ENCODE measurements around the gene CA6. TPM values are rescaled to one million over a fixed set of nuclear protein-coding genes. Genes with fewer than 3 reads are reported as not detected.
"Not testable (repeated sequence)": the region's sequence is repeated elsewhere in the genome, so short reads cannot be mapped to it uniquely, and the experiment has no call there.

Gene CA6
- total RNA-seq, 1 donor from 2014 or later = not detected

DNA sequence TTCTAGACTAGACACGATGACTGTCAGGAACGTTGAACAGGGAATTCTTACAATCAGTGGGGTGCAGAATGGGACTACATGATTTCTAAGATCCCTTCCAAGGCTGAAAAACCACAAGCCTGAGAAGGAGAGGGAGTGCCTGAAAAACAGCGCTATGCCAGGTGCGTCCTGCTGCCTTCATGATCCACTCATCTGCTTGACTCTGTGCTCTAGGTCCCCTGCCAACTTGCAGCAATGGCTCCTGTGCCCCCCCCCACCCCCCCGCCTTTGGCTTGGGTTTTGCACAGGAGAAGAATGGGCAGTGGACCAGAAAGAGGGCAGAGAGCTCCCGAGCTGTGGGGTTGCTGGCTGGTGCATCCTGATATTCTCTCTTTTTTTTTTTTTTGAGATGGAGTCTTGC is 74.6 kb downstream of the CA6 start:
- TF ChIP-seq, protein P1, sequence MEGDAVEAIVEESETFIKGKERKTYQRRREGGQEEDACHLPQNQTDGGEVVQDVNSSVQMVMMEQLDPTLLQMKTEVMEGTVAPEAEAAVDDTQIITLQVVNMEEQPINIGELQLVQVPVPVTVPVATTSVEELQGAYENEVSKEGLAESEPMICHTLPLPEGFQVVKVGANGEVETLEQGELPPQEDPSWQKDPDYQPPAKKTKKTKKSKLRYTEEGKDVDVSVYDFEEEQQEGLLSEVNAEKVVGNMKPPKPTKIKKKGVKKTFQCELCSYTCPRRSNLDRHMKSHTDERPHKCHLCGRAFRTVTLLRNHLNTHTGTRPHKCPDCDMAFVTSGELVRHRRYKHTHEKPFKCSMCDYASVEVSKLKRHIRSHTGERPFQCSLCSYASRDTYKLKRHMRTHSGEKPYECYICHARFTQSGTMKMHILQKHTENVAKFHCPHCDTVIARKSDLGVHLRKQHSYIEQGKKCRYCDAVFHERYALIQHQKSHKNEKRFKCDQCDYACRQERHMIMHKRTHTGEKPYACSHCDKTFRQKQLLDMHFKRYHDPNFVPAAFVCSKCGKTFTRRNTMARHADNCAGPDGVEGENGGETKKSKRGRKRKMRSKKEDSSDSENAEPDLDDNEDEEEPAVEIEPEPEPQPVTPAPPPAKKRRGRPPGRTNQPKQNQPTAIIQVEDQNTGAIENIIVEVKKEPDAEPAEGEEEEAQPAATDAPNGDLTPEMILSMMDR (IDR thresholded peaks at IDR 0.05; ENCODE audit: unreplicated experiment) = no peak
- no peak overlapping the region for H3K4me3 Mint-ChIP-seq (ENCODE audit: low read depth)
- no peak overlapping the region for H3K27ac Mint-ChIP-seq
- H3K36me3 Mint-ChIP-seq (ENCODE audit: insufficient read depth) = no peaks in the 10 kb centered on the region
- DNase-seq (ENCODE audit: low spot score, unreplicated experiment) = no peak
- H3K9me3 Mint-ChIP-seq (ENCODE audit: low read depth) = no peaks in the 10 kb centered on the region
- H3K27me3 Mint-ChIP-seq = peaks cover 11% of the 10 kb centered on the region
- H3K4me1 Mint-ChIP-seq (ENCODE audit: low read depth) = peaks cover 4% of the 10 kb centered on the region

DNA sequence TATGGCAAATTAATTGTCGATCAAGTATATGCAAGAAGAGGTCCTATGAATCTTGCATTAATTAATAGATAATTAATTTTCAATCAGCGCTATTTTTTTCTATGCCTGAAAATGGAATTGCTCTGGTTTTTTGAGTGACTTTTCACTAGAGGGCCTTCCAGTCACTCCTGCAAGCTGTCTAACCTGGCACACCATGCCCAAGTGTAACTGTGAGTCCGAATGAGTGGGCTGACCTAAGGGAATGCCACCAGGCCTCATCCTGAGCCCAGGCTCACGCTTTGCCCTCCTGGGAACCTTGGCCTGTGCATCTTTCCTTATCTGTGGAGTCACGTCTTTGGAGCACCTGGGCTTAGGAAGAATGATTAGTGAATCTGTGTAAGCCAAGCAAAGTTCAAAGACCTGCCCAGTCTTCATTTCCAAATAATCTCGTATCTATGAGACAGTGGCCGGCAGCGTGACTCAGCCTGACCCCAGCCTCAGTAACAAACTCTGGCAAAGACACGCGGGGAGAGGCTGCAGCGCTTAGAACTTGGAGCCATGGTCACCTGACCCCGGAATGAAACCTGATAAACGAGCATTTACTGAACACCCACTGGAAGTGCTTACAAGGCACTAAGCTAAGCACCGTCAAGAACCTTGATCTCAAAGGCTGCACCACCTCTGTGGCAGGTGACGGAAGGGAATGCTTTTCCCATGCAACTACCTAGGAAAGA is 76.5 kb downstream of the CA6 start:
- H3K4me1 Mint-ChIP-seq (ENCODE audit: low read depth); H3K4me3 Mint-ChIP-seq (ENCODE audit: low read depth); H3K9me3 Mint-ChIP-seq (ENCODE audit: low read depth); DNase-seq (ENCODE audit: low spot score, unreplicated experiment); H3K36me3 Mint-ChIP-seq (ENCODE audit: insufficient read depth); H3K27ac Mint-ChIP-seq: not testable (repeated sequence)
- H3K27me3 Mint-ChIP-seq = peaks cover 11% of the 10 kb centered on the region

DNA sequence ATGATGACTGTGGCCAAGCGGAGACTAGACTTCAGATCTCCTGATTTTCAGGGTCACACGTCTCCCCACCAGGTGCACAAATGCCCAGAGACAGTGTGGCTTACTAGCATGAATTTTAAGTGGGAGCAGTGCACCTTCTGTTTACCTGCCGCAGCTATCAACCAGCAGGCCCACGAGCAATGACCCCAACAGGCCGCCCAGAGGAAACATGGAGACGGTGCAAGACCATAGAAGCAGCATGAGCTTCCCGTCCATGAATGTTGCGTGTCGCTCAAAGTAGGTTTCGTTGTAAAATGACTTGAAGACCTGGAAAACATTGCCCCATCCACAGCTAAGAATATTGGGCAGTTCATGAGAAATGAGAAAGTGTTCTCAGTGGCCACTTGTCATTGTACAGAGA is 77.1 kb downstream of the CA6 start:
- TF ChIP-seq, protein P1 (IDR thresholded peaks at IDR 0.05; ENCODE audit: unreplicated experiment) = no peak
- Mint-ChIP-seq H3K36me3 (ENCODE audit: insufficient read depth) (no peaks in the 10 kb centered on the region), H3K27ac (no peak overlapping the region), H3K4me1 (ENCODE audit: low read depth) (peaks cover 4% of the 10 kb centered on the region), H3K9me3 (ENCODE audit: low read depth) (no peaks in the 10 kb centered on the region), H3K4me3 (ENCODE audit: low read depth) (no peak overlapping the region), H3K27me3 (peaks cover 8% of the 10 kb centered on the region)
- DNase-seq (ENCODE audit: low spot score, unreplicated experiment) = no peak

Other genes with a start within 250 kb of the CA6 start
- gene RERE, start 128.2 kb upstream of the CA6 start, total RNA-seq = 308 and 329 TPM in 2 replicates
- 444 and 493 TPM in 2 replicates for gene ENO1, start 67.2 kb upstream of the CA6 start, total RNA-seq
- not detected in 2 replicates for gene SLC2A7, start 80.6 kb downstream of the CA6 start, total RNA-seq
- gene SLC2A5, start 123.8 kb downstream of the CA6 start, total RNA-seq = not detected in 2 replicates
- 1.1 and 3.6 TPM in 2 replicates for gene GPR157, start 183.2 kb downstream of the CA6 start, total RNA-seq

Measured in progenitor cell of endocrine pancreas (in vitro differentiated cells).